NCI-H2171 treated with DMSO at 0.1 percent for 48 hours (cell line): Measurements from ENCODE around the gene DSTYK.

Experiments
- DNase-seq: peaks from one replicate; lab custom pipeline; 2025; lab: John Stamatoyannopoulos, UW

DSTYK gene

GRCh38 chr1:205211169-205211838 lies at the start of gene DSTYK:
TSS of gene DSTYK (minus strand) at chr1:205211702. CDS start at chr1:205211535, 167 bp downstream.
- DNase-seq, result peak; percentile 96

GRCh38 chr1:205259998-205260397 lies 48.5 kb upstream of the DSTYK start:
- no peak for DNase-seq

GRCh38 chr1:205259324-205259832 lies 47.9 kb upstream of the DSTYK start:
- DNase-seq, result peak; percentile 67

- no peak for DNase-seq
These were observed 47.2 kb upstream of the DSTYK start for GRCh38 chr1:205258719-205259118.

GRCh38 chr1:205258261-205258691 lies 46.8 kb upstream of the DSTYK start:
- no peak for DNase-seq

GRCh38 chr1:205257735-205258134 lies 46.2 kb upstream of the DSTYK start:
- no peak for DNase-seq

- peak; percentile 96 for DNase-seq
These were observed 45.6 kb upstream of the DSTYK start for GRCh38 chr1:205256951-205257625.

GRCh38 chr1:205255941-205256780 lies 44.7 kb upstream of the DSTYK start:
- DNase-seq, result peak; percentile 82

- no peak for DNase-seq
These were observed 40.1 kb upstream of the DSTYK start for GRCh38 chr1:205251576-205251975.

- DNase-seq, result peak; percentile 90
These were observed 39.2 kb upstream of the DSTYK start for GRCh38 chr1:205250699-205251098.

GRCh38 chr1:205249651-205250050 lies 38.1 kb upstream of the DSTYK start:
- no peak for DNase-seq

- DNase-seq, result peak; percentile 70
These were observed 37.5 kb upstream of the DSTYK start for GRCh38 chr1:205248793-205249601.

GRCh38 chr1:205247130-205247921 lies 35.8 kb upstream of the DSTYK start:
- peak; percentile 27 for DNase-seq

- DNase-seq, result no peak
These were observed 35.0 kb upstream of the DSTYK start for GRCh38 chr1:205246351-205247119.

- DNase-seq, result no peak
These were observed 33.6 kb upstream of the DSTYK start for GRCh38 chr1:205245096-205245495.

GRCh38 chr1:205244384-205244783 lies 32.9 kb upstream of the DSTYK start:
- DNase-seq, result no peak

- peak; percentile 63 for DNase-seq
These were observed 32.1 kb upstream of the DSTYK start for GRCh38 chr1:205243350-205244191.

- DNase-seq, result no peak
These were observed 30.0 kb upstream of the DSTYK start for GRCh38 chr1:205241366-205242030.
